Retina (tissue), 1 donor: ENCODE results near the gene KCNT1.
"Not testable (repeated sequence)": the region's sequence is repeated elsewhere in the genome, so short reads cannot be mapped to it uniquely, and the experiment has no call there.

Experiments used
- DNase-seq: peaks from one replicate; pipeline ENCODE4 v3.0.0-alpha.2; 2016

KCNT1 gene

GRCh38 chr9:135701959-135702721 lies at the start of gene KCNT1:
Gene KCNT1, plus strand, starts transcription at chr9:135702185. Its CDS starts 74 bp downstream, at chr9:135702259.
- DNase-seq: peak; percentile 93

- no peak for DNase-seq
Measured at GRCh38 chr9:135655317-135655716, 46.7 kb upstream of the KCNT1 start.

- DNase-seq: no peak
Measured at GRCh38 chr9:135657416-135657815, 44.6 kb upstream of the KCNT1 start.

- no peak for DNase-seq
Measured at GRCh38 chr9:135659252-135659651, 42.7 kb upstream of the KCNT1 start.

- no peak for DNase-seq
Measured at GRCh38 chr9:135660407-135660806, 41.6 kb upstream of the KCNT1 start.

- DNase-seq: no peak
Measured at GRCh38 chr9:135661816-135662560, 40.0 kb upstream of the KCNT1 start.

- no peak for DNase-seq
Measured at GRCh38 chr9:135662758-135663450, 39.1 kb upstream of the KCNT1 start, which contains the start of gene LCN9. Gene LCN9, plus strand, starts transcription at chr9:135663309. Its CDS starts 13 bp downstream, at chr9:135663322.

- DNase-seq: no peak
Measured at GRCh38 chr9:135663451-135663770, 38.6 kb upstream of the KCNT1 start.

GRCh38 chr9:135663857-135664256 lies 38.1 kb upstream of the KCNT1 start:
- no peak for DNase-seq

GRCh38 chr9:135664266-135664665 lies 37.7 kb upstream of the KCNT1 start:
- DNase-seq: no peak

GRCh38 chr9:135664801-135665794 lies 36.9 kb upstream of the KCNT1 start:
- no peak for DNase-seq

GRCh38 chr9:135665795-135666189 lies 36.2 kb upstream of the KCNT1 start:
- no peak for DNase-seq

GRCh38 chr9:135666534-135667462 lies 35.2 kb upstream of the KCNT1 start:
- no peak for DNase-seq

GRCh38 chr9:135667463-135668001 lies 34.5 kb upstream of the KCNT1 start:
- DNase-seq: no peak

- DNase-seq: not testable (repeated sequence)
Measured at GRCh38 chr9:135669018-135669417, 33.0 kb upstream of the KCNT1 start.

- no peak for DNase-seq
Measured at GRCh38 chr9:135669616-135670285, 32.2 kb upstream of the KCNT1 start.

- no peak for DNase-seq
Measured at GRCh38 chr9:135670721-135671590, 31.0 kb upstream of the KCNT1 start.

GRCh38 chr9:135671591-135672041 lies 30.4 kb upstream of the KCNT1 start:
- DNase-seq: no peak

- DNase-seq: not testable (repeated sequence)
Measured at GRCh38 chr9:135672786-135673185, 29.2 kb upstream of the KCNT1 start.
